ENCODE results near the gene PTPRT.

PTPRT gene

GRCh38 chr20:42532831-42533230 is 656.9 kb downstream of the PTPRT start:
- no CpG with 5 or more reads among the region's 9 CpGs for WGBS (ENCODE audit: insufficient coverage, insufficient read length)
- H3K27ac ChIP-seq (ENCODE audit: low read length): no peak overlapping the region
- H3K9me3 ChIP-seq (ENCODE audit: control insufficient read depth, insufficient read depth, low read length): no peaks in the 10 kb centered on the region
- H3K27me3 ChIP-seq (ENCODE audit: control insufficient read depth, insufficient read depth, low read length): no peaks in the 10 kb centered on the region
- no peaks in the 10 kb centered on the region for H3K4me1 ChIP-seq (ENCODE audit: control insufficient read depth, insufficient read depth, low read length)
- no peak overlapping the region for H3K4me3 ChIP-seq (ENCODE audit: low read length)
- DNase-seq (ENCODE audit: low read depth, low spot score): no peak
- H3K36me3 ChIP-seq (ENCODE audit: control insufficient read depth, insufficient read depth, low read length): no peaks in the 10 kb centered on the region

- H3K27ac ChIP-seq (ENCODE audit: low read length): no peak overlapping the region
- H3K9me3 ChIP-seq (ENCODE audit: control insufficient read depth, insufficient read depth, low read length): no peaks in the 10 kb centered on the region
These were observed 658.2 kb downstream of the PTPRT start for GRCh38 chr20:42531508-42531961.

GRCh38 chr20:42530855-42531448 is 658.8 kb downstream of the PTPRT start:
- H3K27ac ChIP-seq (ENCODE audit: low read length): no peak overlapping the region
- H3K4me1 ChIP-seq (ENCODE audit: control insufficient read depth, insufficient read depth, low read length): no peaks in the 10 kb centered on the region
- no peaks in the 10 kb centered on the region for H3K36me3 ChIP-seq (ENCODE audit: control insufficient read depth, insufficient read depth, low read length)
- DNase-seq (ENCODE audit: low read depth, low spot score): peak; percentile 27
- WGBS (ENCODE audit: insufficient coverage, insufficient read length): no CpG with 5 or more reads among the region's 4 CpGs
- no peak overlapping the region for H3K4me3 ChIP-seq (ENCODE audit: low read length)
- H3K9me3 ChIP-seq (ENCODE audit: control insufficient read depth, insufficient read depth, low read length): no peaks in the 10 kb centered on the region
- H3K27me3 ChIP-seq (ENCODE audit: control insufficient read depth, insufficient read depth, low read length): no peaks in the 10 kb centered on the region

More at GRCh38 chr20:42531508-42531961, 658.2 kb downstream of the PTPRT start:
- Histone ChIP-seq H3K27me3 (ENCODE audit: control insufficient read depth, insufficient read depth, low read length) (no peaks in the 10 kb centered on the region), H3K36me3 (ENCODE audit: control insufficient read depth, insufficient read depth, low read length) (no peaks in the 10 kb centered on the region), H3K4me1 (ENCODE audit: control insufficient read depth, insufficient read depth, low read length) (no peaks in the 10 kb centered on the region), H3K4me3 (ENCODE audit: low read length) (no peak overlapping the region)
- no CpG with 5 or more reads among the region's 7 CpGs for WGBS (ENCODE audit: insufficient coverage, insufficient read length)
- no peak for DNase-seq (ENCODE audit: low read depth, low spot score)

GRCh38 chr20:42530191-42530590 is 659.5 kb downstream of the PTPRT start:
- H3K4me3 ChIP-seq (ENCODE audit: low read length): no peak overlapping the region
- H3K9me3 ChIP-seq (ENCODE audit: control insufficient read depth, insufficient read depth, low read length): no peaks in the 10 kb centered on the region
- H3K27ac ChIP-seq (ENCODE audit: low read length): no peak overlapping the region
- DNase-seq (ENCODE audit: low read depth, low spot score): no peak
- no peaks in the 10 kb centered on the region for H3K4me1 ChIP-seq (ENCODE audit: control insufficient read depth, insufficient read depth, low read length)
- H3K36me3 ChIP-seq (ENCODE audit: control insufficient read depth, insufficient read depth, low read length): no peaks in the 10 kb centered on the region
- H3K27me3 ChIP-seq (ENCODE audit: control insufficient read depth, insufficient read depth, low read length): no peaks in the 10 kb centered on the region
- WGBS (ENCODE audit: insufficient coverage, insufficient read length): no CpG with 5 or more reads among the region's 4 CpGs

- no peaks in the 10 kb centered on the region for H3K9me3 ChIP-seq (ENCODE audit: control insufficient read depth, insufficient read depth, low read length)
- no peaks in the 10 kb centered on the region for H3K4me1 ChIP-seq (ENCODE audit: control insufficient read depth, insufficient read depth, low read length)
- no peak overlapping the region for H3K4me3 ChIP-seq (ENCODE audit: low read length)
- DNase-seq (ENCODE audit: low read depth, low spot score): no peak
- H3K27ac ChIP-seq (ENCODE audit: low read length): no peak overlapping the region
- H3K27me3 ChIP-seq (ENCODE audit: control insufficient read depth, insufficient read depth, low read length): no peaks in the 10 kb centered on the region
- no CpG with 5 or more reads among the region's 1 CpG for WGBS (ENCODE audit: insufficient coverage, insufficient read length)
- no peaks in the 10 kb centered on the region for H3K36me3 ChIP-seq (ENCODE audit: control insufficient read depth, insufficient read depth, low read length)
These were observed 665.6 kb downstream of the PTPRT start for GRCh38 chr20:42524058-42524457.

- no peaks in the 10 kb centered on the region for H3K36me3 ChIP-seq (ENCODE audit: control insufficient read depth, insufficient read depth, low read length)
- no peak overlapping the region for H3K4me3 ChIP-seq (ENCODE audit: low read length)
- no peaks in the 10 kb centered on the region for H3K9me3 ChIP-seq (ENCODE audit: control insufficient read depth, insufficient read depth, low read length)
- no peak overlapping the region for H3K27ac ChIP-seq (ENCODE audit: low read length)
- H3K4me1 ChIP-seq (ENCODE audit: control insufficient read depth, insufficient read depth, low read length): no peaks in the 10 kb centered on the region
- no peaks in the 10 kb centered on the region for H3K27me3 ChIP-seq (ENCODE audit: control insufficient read depth, insufficient read depth, low read length)
- DNase-seq (ENCODE audit: low read depth, low spot score): no peak
- WGBS (ENCODE audit: insufficient coverage, insufficient read length): no CpG with 5 or more reads among the region's 3 CpGs
These were observed 673.0 kb downstream of the PTPRT start for GRCh38 chr20:42516692-42517091.

- H3K27me3 ChIP-seq (ENCODE audit: control insufficient read depth, insufficient read depth, low read length): no peaks in the 10 kb centered on the region
- no CpG with 5 or more reads among the region's 4 CpGs for WGBS (ENCODE audit: insufficient coverage, insufficient read length)
- H3K4me3 ChIP-seq (ENCODE audit: low read length): no peak overlapping the region
- H3K4me1 ChIP-seq (ENCODE audit: control insufficient read depth, insufficient read depth, low read length): no peaks in the 10 kb centered on the region
- DNase-seq (ENCODE audit: low read depth, low spot score): no peak
- no peak overlapping the region for H3K27ac ChIP-seq (ENCODE audit: low read length)
- no peaks in the 10 kb centered on the region for H3K36me3 ChIP-seq (ENCODE audit: control insufficient read depth, insufficient read depth, low read length)
- H3K9me3 ChIP-seq (ENCODE audit: control insufficient read depth, insufficient read depth, low read length): no peaks in the 10 kb centered on the region
These were observed 679.0 kb downstream of the PTPRT start for GRCh38 chr20:42510686-42511085.

GRCh38 chr20:42507874-42508273 is 681.8 kb downstream of the PTPRT start:
- H3K4me3 ChIP-seq (ENCODE audit: low read length): no peak overlapping the region
- H3K27me3 ChIP-seq (ENCODE audit: control insufficient read depth, insufficient read depth, low read length): no peaks in the 10 kb centered on the region
- DNase-seq (ENCODE audit: low read depth, low spot score): no peak
- no peaks in the 10 kb centered on the region for H3K9me3 ChIP-seq (ENCODE audit: control insufficient read depth, insufficient read depth, low read length)
- H3K36me3 ChIP-seq (ENCODE audit: control insufficient read depth, insufficient read depth, low read length): no peaks in the 10 kb centered on the region
- no CpG with 5 or more reads among the region's 3 CpGs for WGBS (ENCODE audit: insufficient coverage, insufficient read length)
- no peak overlapping the region for H3K27ac ChIP-seq (ENCODE audit: low read length)
- H3K4me1 ChIP-seq (ENCODE audit: control insufficient read depth, insufficient read depth, low read length): no peaks in the 10 kb centered on the region

- Histone ChIP-seq H3K27me3 (ENCODE audit: control insufficient read depth, insufficient read depth, low read length) (no peaks in the 10 kb centered on the region), H3K4me1 (ENCODE audit: control insufficient read depth, insufficient read depth, low read length) (no peaks in the 10 kb centered on the region), H3K36me3 (ENCODE audit: control insufficient read depth, insufficient read depth, low read length) (no peaks in the 10 kb centered on the region), H3K27ac (ENCODE audit: low read length) (no peak overlapping the region), H3K9me3 (ENCODE audit: control insufficient read depth, insufficient read depth, low read length) (no peaks in the 10 kb centered on the region), H3K4me3 (ENCODE audit: low read length) (no peak overlapping the region)
- no CpG with 5 or more reads among the region's 2 CpGs for WGBS (ENCODE audit: insufficient coverage, insufficient read length)
- DNase-seq (ENCODE audit: low read depth, low spot score): no peak
These were observed 683.3 kb downstream of the PTPRT start for GRCh38 chr20:42506397-42506796.

GRCh38 chr20:42502591-42502990 is 687.1 kb downstream of the PTPRT start:
- Histone ChIP-seq H3K4me1 (ENCODE audit: control insufficient read depth, insufficient read depth, low read length) (no peaks in the 10 kb centered on the region), H3K36me3 (ENCODE audit: control insufficient read depth, insufficient read depth, low read length) (no peaks in the 10 kb centered on the region), H3K27ac (ENCODE audit: low read length) (no peak overlapping the region), H3K27me3 (ENCODE audit: control insufficient read depth, insufficient read depth, low read length) (no peaks in the 10 kb centered on the region), H3K9me3 (ENCODE audit: control insufficient read depth, insufficient read depth, low read length) (no peaks in the 10 kb centered on the region), H3K4me3 (ENCODE audit: low read length) (no peak overlapping the region)
- no peak for DNase-seq (ENCODE audit: low read depth, low spot score)

- H3K27ac ChIP-seq (ENCODE audit: low read length): no peak overlapping the region
- DNase-seq (ENCODE audit: low read depth, low spot score): no peak
- no CpG with 5 or more reads among the region's 5 CpGs for WGBS (ENCODE audit: insufficient coverage, insufficient read length)
- no peak overlapping the region for H3K4me3 ChIP-seq (ENCODE audit: low read length)
- no peaks in the 10 kb centered on the region; the same call in 1 of the 2 replicates for H3K4me1 ChIP-seq (ENCODE audit: control insufficient read depth, insufficient read depth, low read length)
- H3K27me3 ChIP-seq (ENCODE audit: control insufficient read depth, insufficient read depth, low read length): 0 out of 2 replicates have a peak, but pooled peaks cover 2% of the 10 kb centered on the region
- no peaks in the 10 kb centered on the region for H3K36me3 ChIP-seq (ENCODE audit: control insufficient read depth, insufficient read depth, low read length)
- H3K9me3 ChIP-seq (ENCODE audit: control insufficient read depth, insufficient read depth, low read length): no peaks in the 10 kb centered on the region
These were observed 693.1 kb downstream of the PTPRT start for GRCh38 chr20:42496595-42496994.

Measured in iPS DF 6.9 (cell line).